ENCODE results near the gene PCSK6. TPM values are rescaled to one million over a fixed set of nuclear protein-coding genes. Genes with fewer than 3 reads are reported as not detected.

The PCSK6 gene
- total RNA-seq, 2 experiments from 2014 or later = 1.1 to 1.3 TPM

GRCh38 chr15:101325263-101326025 is 164.1 kb downstream of the PCSK6 start:
- POLR2A ChIA-PET = no interaction called here
- CTCF ChIA-PET = no interaction called here

GRCh38 chr15:101324524-101325177 is 164.9 kb downstream of the PCSK6 start:
- ChIA-PET POLR2A (no interaction called here), CTCF (no interaction called here)

GRCh38 chr15:101323793-101324523 is 165.5 kb downstream of the PCSK6 start:
- POLR2A ChIA-PET = no interaction called here
- CTCF ChIA-PET = no interaction called here

- POLR2A ChIA-PET = no interaction called here
- CTCF ChIA-PET = no interaction called here
Measured at GRCh38 chr15:101322854-101323477, 166.5 kb downstream of the PCSK6 start.

- ChIA-PET POLR2A (no interaction called here), CTCF (interaction anchor here (2.2 kb wide), 1 partner anchor 9 kb away, joined by 7 read pairs; no protein-coding TSS in a partner anchor)
Measured at GRCh38 chr15:101322016-101322695, 167.4 kb downstream of the PCSK6 start.

- ChIA-PET POLR2A (interaction anchor here (0.5 to 1.2 kb wide), 2 partner anchors 28 to 193 kb away, joined by 3 to 7 read pairs; no protein-coding TSS in a partner anchor), CTCF (interaction anchor here (0.9 to 2.2 kb wide), 5 partner anchors 10 to 26 kb away, joined by 3 to 9 read pairs (median 4); partner anchors contain the start of gene SNRPA1)
Measured at GRCh38 chr15:101320501-101321052, 168.9 kb downstream of the PCSK6 start.

- CTCF ChIA-PET = no interaction called here
- POLR2A ChIA-PET = no interaction called here
Measured at GRCh38 chr15:101318839-101319238, 170.7 kb downstream of the PCSK6 start.

- ChIA-PET POLR2A (no interaction called here), CTCF (no interaction called here)
Measured at GRCh38 chr15:101318147-101318819, 171.2 kb downstream of the PCSK6 start.

GRCh38 chr15:101317336-101317872 is 172.1 kb downstream of the PCSK6 start:
- ChIA-PET CTCF (no interaction called here), POLR2A (interaction anchor here (0.6 kb wide), 1 partner anchor 1729 kb away, joined by 3 read pairs; no protein-coding TSS in a partner anchor)

- ChIA-PET CTCF (no interaction called here), POLR2A (interaction anchor here (0.6 kb wide), 1 partner anchor 1728 kb away, joined by 3 read pairs; no protein-coding TSS in a partner anchor)
Measured at GRCh38 chr15:101316529-101316928, 173.0 kb downstream of the PCSK6 start.

- POLR2A ChIA-PET = no interaction called here
- CTCF ChIA-PET = interaction anchor here (1.0 to 2.3 kb wide), 3 partner anchors 15 to 60 kb away, joined by 3 to 5 read pairs (median 4); no protein-coding TSS in a partner anchor
Measured at GRCh38 chr15:101315736-101316135, 173.8 kb downstream of the PCSK6 start.

- POLR2A ChIA-PET = no interaction called here
- CTCF ChIA-PET = interaction anchor here (0.6 to 2.3 kb wide), 4 partner anchors 14 to 59 kb away, joined by 3 to 5 read pairs (median 4); no protein-coding TSS in a partner anchor
Measured at GRCh38 chr15:101314336-101315125, 175.0 kb downstream of the PCSK6 start.

GRCh38 chr15:101313041-101313761 is 176.3 kb downstream of the PCSK6 start:
- ChIA-PET CTCF (interaction anchor here (1.1 to 2.3 kb wide), 2 partner anchors 12 to 13 kb away, joined by 4 to 5 read pairs; no protein-coding TSS in a partner anchor), POLR2A (no interaction called here)

- POLR2A ChIA-PET = no interaction called here
- CTCF ChIA-PET = no interaction called here
Measured at GRCh38 chr15:101310508-101310907, 179.0 kb downstream of the PCSK6 start.

- POLR2A ChIA-PET = no interaction called here
Measured at GRCh38 chr15:101310161-101310480, 179.4 kb downstream of the PCSK6 start.

GRCh38 chr15:101309436-101310160 is 179.9 kb downstream of the PCSK6 start:
- CTCF ChIA-PET = no interaction called here
- POLR2A ChIA-PET = no interaction called here

More at GRCh38 chr15:101310161-101310480, 179.4 kb downstream of the PCSK6 start:
- CTCF ChIA-PET = no interaction called here

Measured in activated CD8-positive, alpha-beta memory T cell treated with anti-CD3 and anti-CD28 coated beads for 36 hours (primary cell).